Tibial nerve (tissue), 4 donors: ENCODE results near the gene FGD3.

Experiments used
- EP300 ChIP-seq, 2 donors: sonication (generic); formaldehyde crosslinking; IDR thresholded peaks; one replicate each; pipeline ENCODE4 v1.6.1; 2017; ENCODE audit warnings: antibody characterized with exemption in 2 of 2, mild to moderate bottlenecking in 1 of 2
- POLR2A ChIP-seq, 2 donors: fragments of 450-650 bp; IDR thresholded peaks; one replicate each; pipeline ENCODE4 v1.6.1; 2017; ENCODE audit warnings: antibody characterized with exemption in 2 of 2, mild to moderate bottlenecking in 2 of 2, moderate library complexity in 2 of 2
- TF ChIP-seq, protein P1 (sequence below), 5 experiments: fragments of 200-600 bp in 3 of 5; fragments of 450-650 bp in 2 of 5; sonication (generic) in 3 of 5; IDR thresholded peaks; one replicate each; pipeline ENCODE4 v1.5.1; 2016 to 2019; ENCODE audit warnings: antibody characterized with exemption in 5 of 5, mild to moderate bottlenecking in 3 of 5, moderate library complexity in 2 of 5

DNA sequence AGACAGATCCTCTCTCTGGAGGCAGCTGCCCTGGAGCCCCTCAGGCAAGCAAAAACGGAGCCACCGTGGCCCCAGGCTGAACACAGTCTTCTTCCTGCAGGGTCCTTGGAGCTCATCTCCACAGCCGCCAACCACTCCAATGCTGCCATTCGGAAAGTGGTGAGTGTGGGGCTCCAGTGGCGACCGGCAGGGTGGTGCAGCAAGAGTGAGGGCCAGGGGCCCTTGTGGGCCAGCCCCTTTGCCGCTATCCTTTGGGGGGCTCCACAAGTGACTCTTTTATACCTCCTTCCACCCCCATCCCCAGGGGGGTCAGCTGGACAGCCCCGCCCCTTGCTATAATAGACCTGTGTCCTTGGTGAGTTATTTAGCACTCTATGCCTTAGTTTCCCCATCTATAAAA, 63.8 kb downstream of the FGD3 start:
- TF ChIP-seq, protein P1, sequence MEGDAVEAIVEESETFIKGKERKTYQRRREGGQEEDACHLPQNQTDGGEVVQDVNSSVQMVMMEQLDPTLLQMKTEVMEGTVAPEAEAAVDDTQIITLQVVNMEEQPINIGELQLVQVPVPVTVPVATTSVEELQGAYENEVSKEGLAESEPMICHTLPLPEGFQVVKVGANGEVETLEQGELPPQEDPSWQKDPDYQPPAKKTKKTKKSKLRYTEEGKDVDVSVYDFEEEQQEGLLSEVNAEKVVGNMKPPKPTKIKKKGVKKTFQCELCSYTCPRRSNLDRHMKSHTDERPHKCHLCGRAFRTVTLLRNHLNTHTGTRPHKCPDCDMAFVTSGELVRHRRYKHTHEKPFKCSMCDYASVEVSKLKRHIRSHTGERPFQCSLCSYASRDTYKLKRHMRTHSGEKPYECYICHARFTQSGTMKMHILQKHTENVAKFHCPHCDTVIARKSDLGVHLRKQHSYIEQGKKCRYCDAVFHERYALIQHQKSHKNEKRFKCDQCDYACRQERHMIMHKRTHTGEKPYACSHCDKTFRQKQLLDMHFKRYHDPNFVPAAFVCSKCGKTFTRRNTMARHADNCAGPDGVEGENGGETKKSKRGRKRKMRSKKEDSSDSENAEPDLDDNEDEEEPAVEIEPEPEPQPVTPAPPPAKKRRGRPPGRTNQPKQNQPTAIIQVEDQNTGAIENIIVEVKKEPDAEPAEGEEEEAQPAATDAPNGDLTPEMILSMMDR (IDR thresholded peaks at IDR 0.05): no peak
- no peak for TF ChIP-seq POLR2A (IDR thresholded peaks at IDR 0.05)
- no peak for TF ChIP-seq EP300 (IDR thresholded peaks at IDR 0.05)
